Stimulated activated CD8-positive, alpha-beta memory T cell treated with anti-CD3 and anti-CD28 coated beads, Interleukin-15, amount 100 ng/mL, for 4 hours (primary cell): ENCODE data around the gene MMADHC.

Experiments used
- DNase-seq, 2 donors: peaks; one replicate each; pipeline ENCODE4 v3.0.0-alpha.2; 2020; ENCODE audit warnings: low read depth in 2 of 2

The MMADHC gene

DNA sequence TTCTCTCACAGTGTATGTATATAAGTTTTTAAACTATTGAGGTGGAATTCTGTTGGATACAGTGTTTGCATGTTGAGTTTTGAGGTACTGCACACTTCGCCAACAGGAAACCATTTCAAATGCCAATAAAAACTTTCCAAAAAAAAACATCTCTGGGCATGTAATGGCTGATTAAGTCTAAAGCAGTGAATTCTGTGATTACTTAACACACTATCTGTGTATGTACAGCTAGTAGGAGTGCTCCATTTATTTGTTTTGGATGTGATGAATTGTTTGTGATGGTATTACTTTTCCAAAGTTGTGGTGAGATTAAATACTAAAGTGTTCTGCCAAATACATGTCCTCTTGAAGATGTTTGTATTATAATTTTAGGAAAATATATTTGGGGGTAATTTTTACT lies 31.1 kb downstream of the MMADHC start:
- DNase-seq, result no peak

DNA sequence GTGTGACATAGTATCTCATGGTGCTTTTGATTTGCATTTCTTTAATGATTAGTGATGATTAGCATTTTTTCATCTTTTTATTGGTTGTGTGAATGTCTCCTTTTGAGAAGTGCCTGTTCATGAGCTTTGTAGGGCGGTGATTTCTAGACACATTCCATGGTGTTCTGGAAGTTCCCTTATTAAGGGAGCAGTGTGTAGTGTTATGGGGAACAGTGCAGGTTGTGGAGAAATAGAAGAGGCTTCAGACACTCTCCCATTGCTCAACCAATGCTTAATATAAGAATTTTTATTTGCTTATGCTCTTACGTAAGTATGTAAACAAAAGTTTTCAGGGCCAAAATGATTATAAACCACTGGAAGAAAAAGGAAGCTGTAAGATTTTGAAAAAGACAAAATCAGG lies 34.7 kb downstream of the MMADHC start:
- no peak for DNase-seq

DNA sequence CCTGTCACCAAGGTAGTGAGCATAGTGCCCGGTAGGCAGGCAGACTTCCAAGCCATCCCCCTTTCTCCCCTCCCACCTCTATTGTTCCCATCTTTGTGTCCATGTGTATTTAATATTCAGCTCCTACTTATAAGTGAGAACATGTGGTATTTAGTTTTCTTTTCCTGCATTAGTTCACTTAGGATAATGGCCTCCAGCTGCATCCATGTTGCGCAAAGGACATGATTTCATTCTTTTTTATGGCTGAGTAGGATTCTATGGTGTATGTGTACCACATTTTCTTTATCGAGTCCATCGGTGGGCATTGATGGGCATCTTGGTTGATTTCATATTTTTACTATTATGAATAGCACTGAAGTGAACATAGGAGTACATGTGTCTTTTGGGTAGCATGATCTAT lies 35.3 kb downstream of the MMADHC start:
- no peak for DNase-seq

DNA sequence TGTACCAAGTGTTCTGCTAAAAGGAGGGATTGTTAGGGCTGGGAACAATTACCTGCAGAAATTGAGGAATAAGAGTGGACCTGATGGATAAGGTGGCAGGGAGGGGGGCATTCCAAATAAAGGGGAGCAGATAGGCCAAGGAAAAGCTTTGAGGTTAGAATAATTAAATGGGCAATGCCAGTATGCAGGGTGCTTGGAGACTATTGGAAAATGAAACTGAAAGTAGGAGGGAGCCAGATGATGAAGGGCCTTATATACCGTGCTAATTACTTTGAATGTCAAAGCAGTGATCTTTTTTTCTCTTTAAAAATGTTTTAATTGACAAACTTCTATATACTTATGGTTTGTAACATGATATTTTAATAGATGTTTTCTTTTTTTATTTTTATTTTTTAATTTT lies 42.9 kb downstream of the MMADHC start:
- no peak for DNase-seq

DNA sequence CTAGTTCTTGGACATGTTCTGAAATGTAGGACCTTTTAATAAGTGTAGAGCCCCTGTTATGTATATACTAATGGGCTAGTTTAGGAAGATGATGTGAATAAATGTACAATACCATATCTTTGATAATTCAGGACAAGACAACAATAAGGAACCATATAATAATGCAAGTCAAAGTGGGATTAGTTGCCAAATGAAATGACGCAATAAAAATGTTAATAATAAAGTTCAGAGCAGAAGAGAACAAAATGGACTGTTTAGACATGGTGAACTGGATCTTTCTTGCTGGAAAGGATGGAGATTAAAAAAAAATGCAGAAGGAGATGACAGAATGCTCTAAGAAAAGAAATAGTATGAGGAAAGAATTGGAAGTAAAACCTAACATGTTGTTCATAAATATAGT lies 43.7 kb downstream of the MMADHC start:
- DNase-seq, result no peak

DNA sequence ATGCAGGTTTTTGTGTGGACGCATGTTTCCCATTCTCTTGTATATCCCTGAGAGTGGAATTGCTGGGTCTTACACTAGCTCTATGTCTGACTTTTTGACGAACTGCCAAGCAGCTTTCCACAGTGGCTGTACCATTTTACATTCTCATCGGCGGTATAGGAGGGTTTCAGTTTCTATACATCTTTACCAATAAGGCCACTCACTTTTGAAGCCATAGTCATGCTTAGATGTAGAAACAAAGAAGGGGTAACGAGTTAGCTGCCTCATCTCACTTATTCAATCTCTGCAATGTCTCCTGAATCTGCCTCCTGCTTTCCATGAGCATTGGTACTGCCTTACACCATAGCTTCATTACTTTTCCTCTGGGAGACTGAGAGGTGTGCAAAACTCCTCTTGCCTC lies 47.4 kb downstream of the MMADHC start:
- DNase-seq, result no peak

DNA sequence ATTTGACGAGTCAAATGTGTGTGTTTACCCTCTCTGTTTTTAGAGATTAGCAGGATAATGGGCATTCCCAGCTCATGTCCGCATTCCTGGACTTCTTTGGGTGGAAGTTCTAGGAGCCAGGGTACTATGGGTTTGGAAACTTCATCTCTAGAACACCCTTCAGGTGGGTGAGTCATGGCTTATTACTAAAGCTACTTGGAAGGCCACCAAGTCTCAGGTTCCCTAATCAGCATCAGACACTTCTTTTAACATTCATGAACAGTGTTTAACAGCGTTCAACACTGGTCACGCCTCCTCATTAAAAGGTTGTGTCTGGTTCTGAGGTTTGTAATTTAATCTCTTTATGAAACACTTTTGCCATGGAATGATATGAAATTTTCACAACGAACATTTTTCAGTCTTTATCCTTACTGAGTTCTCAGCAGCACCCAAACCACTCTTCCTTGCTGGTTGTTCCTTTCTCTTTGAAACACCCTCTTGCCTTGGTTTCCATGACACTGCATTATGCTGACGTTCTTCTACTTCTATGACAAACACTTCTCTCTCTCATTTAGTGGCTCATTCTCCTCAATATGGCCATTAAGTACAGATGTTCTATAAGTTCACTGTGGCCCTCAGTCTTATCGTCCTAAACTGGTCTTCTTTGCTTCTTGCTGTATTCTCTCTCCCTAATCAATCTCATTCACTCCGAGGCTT lies 49.3 kb downstream of the MMADHC start:
- no peak for DNase-seq

DNA sequence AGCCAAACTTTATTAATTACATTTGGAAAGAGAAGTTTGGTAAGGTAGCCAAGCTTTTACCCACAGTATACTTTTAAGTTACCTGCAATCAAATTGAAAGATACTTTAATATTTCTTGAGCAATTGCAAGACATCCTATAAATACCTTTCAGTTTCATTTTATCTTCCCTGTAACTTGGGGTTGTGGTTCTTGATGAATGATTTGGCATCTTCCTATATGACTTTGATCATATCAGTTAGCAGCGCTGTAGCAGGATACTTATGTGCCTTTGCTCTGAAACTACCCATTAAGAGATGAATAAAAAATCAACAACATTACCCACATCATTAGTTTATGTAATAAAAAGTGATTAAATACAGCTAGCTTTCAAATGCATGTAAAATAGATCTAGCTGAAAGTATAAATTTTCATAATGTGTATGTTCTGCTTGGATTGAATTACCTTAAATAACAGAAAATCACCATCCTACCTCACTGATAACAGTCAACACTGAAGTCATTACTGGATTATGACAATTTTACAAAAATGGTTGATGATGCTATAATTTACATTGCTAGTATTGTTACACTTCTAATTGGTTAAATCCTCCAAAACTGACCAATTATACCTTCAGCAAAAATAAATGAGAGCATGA lies 50.4 kb downstream of the MMADHC start:
- DNase-seq, result no peak

DNA sequence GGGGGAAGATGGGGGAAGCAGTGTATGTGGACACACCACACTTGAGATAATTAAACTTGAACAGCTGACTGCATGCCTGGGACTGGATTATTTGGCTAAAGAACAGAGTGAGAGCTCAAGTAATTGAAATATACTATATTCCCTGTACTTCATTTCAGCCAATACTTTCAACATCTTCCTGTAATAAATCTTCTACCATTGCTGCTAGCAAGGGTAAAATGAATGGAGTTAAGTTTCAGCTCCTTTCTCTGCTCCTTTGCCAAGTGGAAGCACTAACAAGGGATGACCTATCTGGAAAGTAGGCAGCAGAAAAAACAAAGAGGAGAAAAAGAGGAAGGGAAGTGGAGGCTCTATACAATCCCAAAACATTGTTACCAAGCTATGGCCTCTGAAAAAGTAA lies 50.9 kb downstream of the MMADHC start:
- no peak for DNase-seq

DNA sequence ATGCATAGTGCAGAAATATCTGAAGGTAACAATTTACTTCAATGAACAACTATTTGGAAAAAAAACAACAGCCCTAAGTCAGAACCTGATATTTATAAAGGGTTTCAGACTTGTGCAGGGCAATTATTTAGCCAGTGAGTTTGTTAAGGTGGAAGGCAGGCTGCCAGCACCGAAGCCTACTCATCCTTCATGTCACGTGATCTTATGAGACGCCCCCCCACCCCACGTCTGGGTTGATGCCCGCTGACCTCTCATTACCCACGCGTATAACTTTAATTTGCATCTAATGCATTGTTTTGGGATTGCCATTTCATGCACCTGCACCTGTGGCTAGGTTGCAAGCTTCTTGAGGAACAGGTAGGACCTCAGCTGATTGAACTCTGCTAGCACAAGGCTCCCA lies 52.9 kb downstream of the MMADHC start:
- DNase-seq, result no peak

DNA sequence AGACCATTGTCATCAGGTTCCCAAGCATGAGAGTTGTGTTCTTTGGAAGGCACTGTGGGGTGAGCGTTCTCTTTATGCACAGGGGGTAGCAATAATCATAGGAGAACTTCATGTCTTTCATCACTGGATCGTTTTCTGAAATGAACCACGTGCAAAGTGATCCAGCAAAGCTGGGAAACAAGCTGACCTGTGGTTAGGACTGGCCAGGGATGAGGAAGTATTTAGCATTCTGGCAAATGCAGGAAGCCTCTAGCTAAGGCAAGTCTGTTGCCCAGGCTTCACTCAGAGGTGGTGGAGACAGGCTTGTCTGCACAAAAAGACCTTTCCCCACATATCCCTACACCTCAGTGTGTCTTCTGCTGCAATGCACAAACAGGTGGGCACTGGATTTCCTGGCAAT lies 58.6 kb downstream of the MMADHC start:
- DNase-seq, result no peak

DNA sequence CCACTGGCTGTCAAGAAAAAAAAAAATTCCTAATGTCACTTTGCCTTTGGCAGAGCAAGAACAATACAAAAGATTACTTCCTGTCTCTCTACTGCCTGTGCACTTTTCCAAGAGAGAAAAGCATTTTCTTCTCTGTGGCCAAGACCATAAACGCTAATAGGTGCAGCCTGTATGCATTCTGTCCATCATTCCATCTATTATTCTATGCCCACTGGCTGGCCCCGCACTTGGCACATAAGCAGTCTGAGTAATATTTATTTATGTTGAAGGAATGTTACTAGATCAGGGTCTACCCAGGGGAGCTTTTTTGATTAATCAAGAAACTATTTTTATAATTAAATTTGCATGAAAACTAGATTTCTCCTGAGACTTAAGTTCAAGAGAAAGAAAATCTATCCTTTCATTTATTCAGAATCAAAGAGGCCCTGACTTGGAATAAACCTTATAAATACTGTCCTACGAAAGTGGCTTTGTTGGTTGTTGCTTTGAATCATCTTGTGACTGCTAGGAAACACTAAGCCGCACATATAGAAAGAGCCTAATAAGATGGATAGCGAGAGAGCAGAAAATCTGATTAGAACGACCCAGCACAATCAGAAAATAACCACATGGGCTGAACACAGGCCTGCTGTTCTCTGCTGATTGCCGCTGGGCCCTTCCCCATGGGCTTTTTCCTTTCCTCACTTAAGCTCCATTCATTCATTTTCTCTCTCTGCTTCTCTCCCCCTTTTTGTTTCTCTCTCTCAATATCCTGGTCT lies 59.4 kb downstream of the MMADHC start:
- DNase-seq, result no peak

DNA sequence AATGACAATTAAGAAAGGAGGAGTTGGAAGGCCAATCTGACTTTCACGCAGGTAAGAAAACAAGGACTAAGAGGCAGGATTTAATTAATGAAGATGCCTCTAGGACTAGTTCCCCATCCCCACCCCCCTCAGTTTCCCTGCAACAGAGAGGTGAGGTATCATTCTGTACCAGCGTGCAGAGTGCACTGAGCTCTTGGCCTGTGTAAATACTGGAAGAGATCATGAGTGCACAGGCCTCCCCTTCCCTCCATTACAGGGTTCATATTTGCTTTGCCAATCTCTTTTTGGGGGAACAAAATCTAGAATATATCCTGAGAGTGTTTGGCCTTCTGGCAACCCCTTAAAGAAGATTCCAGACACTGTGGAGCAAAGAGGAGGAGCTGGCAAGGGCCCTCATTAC lies 60.9 kb downstream of the MMADHC start:
- DNase-seq, result no peak

DNA sequence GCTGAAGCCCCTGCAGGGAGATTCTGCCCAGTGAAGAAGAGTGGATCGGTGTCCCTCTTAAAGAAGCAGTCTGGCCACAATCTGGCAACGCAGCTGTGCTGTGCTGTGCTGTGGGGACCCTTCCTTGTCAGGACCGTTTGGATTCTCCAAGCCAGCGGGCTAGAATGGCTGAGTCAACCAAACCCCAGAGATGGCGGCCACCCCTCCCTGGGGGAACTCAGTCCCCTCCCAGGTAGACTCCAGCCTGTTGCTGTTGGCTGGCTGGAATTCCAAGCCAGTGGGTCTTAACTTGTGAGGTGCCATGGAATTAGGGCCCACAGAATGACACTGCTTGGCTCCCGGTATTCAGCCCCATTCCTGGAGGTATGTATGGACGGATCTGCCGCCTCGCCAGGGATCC lies 62.3 kb downstream of the MMADHC start:
- no peak for DNase-seq
